Measurements from ENCODE around the gene PHKA2. TPM values are rescaled to one million over a fixed set of nuclear protein-coding genes. Genes with fewer than 3 reads are reported as not detected.

Gene PHKA2
- total and polyA plus RNA-seq, 2 of the 4 experiments (the other 2 are of a cell fraction), result 10.0 to 21.5 TPM

DNA sequence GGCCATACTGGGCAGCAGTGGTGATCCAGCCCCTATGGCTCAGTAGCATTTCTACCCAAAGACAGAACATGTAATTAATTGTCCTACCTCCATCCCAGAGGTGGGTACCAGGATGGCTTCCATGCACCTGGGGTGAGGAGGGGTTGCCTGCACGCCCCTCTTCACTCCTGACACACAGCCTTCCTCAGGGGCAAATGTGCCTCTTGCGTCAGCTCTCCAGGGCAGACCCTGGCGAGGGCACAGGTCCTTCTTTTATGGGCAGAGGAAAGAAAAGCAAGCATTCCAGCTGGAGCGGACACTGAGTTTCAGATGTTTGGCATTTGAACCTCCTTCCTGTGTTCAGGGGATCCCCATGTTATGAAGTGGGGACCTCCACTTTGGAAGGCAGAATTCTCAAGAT is 95.6 kb downstream of the PHKA2 start:
- dilution Hi-C loops (cut with HindIII; ENCODE audit: low sequenced_read_pairs, unreplicated experiment), result no loop called here
- H2AK9ac ChIP-seq (replicated peaks; ENCODE audit: low read depth, low read length, poor library complexity), result peak overlapping the region; percentile 28
- no peak overlapping the region for H3K27ac ChIP-seq (ENCODE audit: insufficient read depth, low read length)
- no peaks in the 10 kb centered on the region; the same call in 1 of the 2 replicates for H3K36me3 ChIP-seq (ENCODE audit: control insufficient read depth, insufficient read depth, low read length)
- no peak overlapping the region for H2AFZ ChIP-seq (replicated peaks; ENCODE audit: low read length, poor library complexity)
- H3K18ac ChIP-seq (ENCODE audit: low read depth, low read length), result no peak overlapping the region
- no peaks in the 10 kb centered on the region; the same call in 1 of the 2 replicates for H3K27me3 ChIP-seq (ENCODE audit: control insufficient read depth, insufficient read depth, low read length)
- H3K4ac ChIP-seq (ENCODE audit: low read depth, low read length), result no peak overlapping the region
- H3K79me1 ChIP-seq (ENCODE audit: low read depth in 1 of 2, low read length in 2 of 2), result no peaks in the 10 kb centered on the region
- H2BK20ac ChIP-seq (ENCODE audit: low read depth, low read length), result no peak overlapping the region
- H3K9ac ChIP-seq (ENCODE audit: low read depth, low read length), result no peak overlapping the region
- no CpG with 5 or more reads among the region's 4 CpGs for WGBS, 2 experiments (ENCODE audit: extremely low coverage in 2 of 2, insufficient read length in 1 of 2)
- no peaks in the 10 kb centered on the region; the same call in 1 of the 2 replicates for H3K9me1 ChIP-seq (ENCODE audit: insufficient read depth, low read length)
- ChIA-PET CTCF (no interaction called here), POLR2A (ENCODE audit: unreplicated experiment) (no interaction called here)
- H2BK15ac ChIP-seq (ENCODE audit: low read depth, low read length), result no peak overlapping the region
- TF ChIP-seq RCOR1 (IDR thresholded peaks at IDR 0.05; ENCODE audit: insufficient replicate concordance, low read length) (no peak), MAZ (IDR thresholded peaks at IDR 0.05; ENCODE audit: borderline replicate concordance, low read depth, low read length) (no peak), FOS (IDR thresholded peaks at IDR 0.05; ENCODE audit: low read depth, low read length) (no peak), CEBPB (IDR thresholded peaks at IDR 0.05; ENCODE audit: low read depth, low read length) (no peak), MXI1 (IDR thresholded peaks at IDR 0.05; ENCODE audit: borderline replicate concordance, low read depth, low read length) (no peak), RFX5 (IDR thresholded peaks at IDR 0.05; ENCODE audit: low read depth, low read length) (no peak), MAFK (IDR thresholded peaks at IDR 0.05; ENCODE audit: low read depth, low read length) (no peak), BHLHE40 (IDR thresholded peaks at IDR 0.05; ENCODE audit: low read depth, low read length) (no peak), CHD1 (IDR thresholded peaks at IDR 0.05; ENCODE audit: low read depth, low read length) (no peak), RAD21 (IDR thresholded peaks at IDR 0.05; ENCODE audit: low read length) (no peak)
- TF ChIP-seq, protein P1, sequence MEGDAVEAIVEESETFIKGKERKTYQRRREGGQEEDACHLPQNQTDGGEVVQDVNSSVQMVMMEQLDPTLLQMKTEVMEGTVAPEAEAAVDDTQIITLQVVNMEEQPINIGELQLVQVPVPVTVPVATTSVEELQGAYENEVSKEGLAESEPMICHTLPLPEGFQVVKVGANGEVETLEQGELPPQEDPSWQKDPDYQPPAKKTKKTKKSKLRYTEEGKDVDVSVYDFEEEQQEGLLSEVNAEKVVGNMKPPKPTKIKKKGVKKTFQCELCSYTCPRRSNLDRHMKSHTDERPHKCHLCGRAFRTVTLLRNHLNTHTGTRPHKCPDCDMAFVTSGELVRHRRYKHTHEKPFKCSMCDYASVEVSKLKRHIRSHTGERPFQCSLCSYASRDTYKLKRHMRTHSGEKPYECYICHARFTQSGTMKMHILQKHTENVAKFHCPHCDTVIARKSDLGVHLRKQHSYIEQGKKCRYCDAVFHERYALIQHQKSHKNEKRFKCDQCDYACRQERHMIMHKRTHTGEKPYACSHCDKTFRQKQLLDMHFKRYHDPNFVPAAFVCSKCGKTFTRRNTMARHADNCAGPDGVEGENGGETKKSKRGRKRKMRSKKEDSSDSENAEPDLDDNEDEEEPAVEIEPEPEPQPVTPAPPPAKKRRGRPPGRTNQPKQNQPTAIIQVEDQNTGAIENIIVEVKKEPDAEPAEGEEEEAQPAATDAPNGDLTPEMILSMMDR (conservative IDR thresholded peaks at IDR 0.05; ENCODE audit: low read depth, low read length), result no peak
- TF ChIP-seq, protein P2, sequence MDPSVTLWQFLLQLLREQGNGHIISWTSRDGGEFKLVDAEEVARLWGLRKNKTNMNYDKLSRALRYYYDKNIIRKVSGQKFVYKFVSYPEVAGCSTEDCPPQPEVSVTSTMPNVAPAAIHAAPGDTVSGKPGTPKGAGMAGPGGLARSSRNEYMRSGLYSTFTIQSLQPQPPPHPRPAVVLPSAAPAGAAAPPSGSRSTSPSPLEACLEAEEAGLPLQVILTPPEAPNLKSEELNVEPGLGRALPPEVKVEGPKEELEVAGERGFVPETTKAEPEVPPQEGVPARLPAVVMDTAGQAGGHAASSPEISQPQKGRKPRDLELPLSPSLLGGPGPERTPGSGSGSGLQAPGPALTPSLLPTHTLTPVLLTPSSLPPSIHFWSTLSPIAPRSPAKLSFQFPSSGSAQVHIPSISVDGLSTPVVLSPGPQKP (IDR thresholded peaks at IDR 0.05; ENCODE audit: borderline replicate concordance, low read depth, low read length), result no peak
- DNase-seq (no peak), ATAC-seq (ENCODE audit: low read depth) (no peak)
- no TSS peak for BruUV-seq (replicated peaks)
- H4K91ac ChIP-seq (ENCODE audit: insufficient read depth, low read depth, low read length), result no peak overlapping the region
- H2BK5ac ChIP-seq (ENCODE audit: low read depth, low read length, poor library complexity, severe bottlenecking), result no peak overlapping the region
- no peaks in the 10 kb centered on the region for H4K20me1 ChIP-seq (ENCODE audit: insufficient read depth, low read length)
- no peak overlapping the region for H3K4me2 ChIP-seq (ENCODE audit: low read depth, low read length)
- H3K14ac ChIP-seq (replicated peaks; ENCODE audit: low read depth, low read length), result no peak overlapping the region
- H2AK5ac ChIP-seq (ENCODE audit: low read depth, low read length), result no peak overlapping the region
- in situ Hi-C loops (cut with MboI; ENCODE audit: low sequenced_read_pairs), result no loop called here
- H3K23ac ChIP-seq (ENCODE audit: low read depth, low read length), result no peak overlapping the region
- H3K9me3 ChIP-seq (ENCODE audit: control insufficient read depth, insufficient read depth, low read length), result no peaks in the 10 kb centered on the region
- peaks cover 11% of the 10 kb centered on the region; the same call in 1 of the 2 replicates for H3K4me1 ChIP-seq (ENCODE audit: control insufficient read depth, insufficient read depth, low read length)
- intact Hi-C loops (cut with micrococcal nuclease), result loop anchor here (5.0 kb wide), 2 partner anchors 211 to 496 kb away; no protein-coding TSS in a partner anchor
- no peak overlapping the region for H3K4me3 ChIP-seq (ENCODE audit: insufficient read depth, low read depth, low read length)
- H4K8ac ChIP-seq (ENCODE audit: low read depth in 2 of 2, low read length in 2 of 2), result no peak overlapping the region
- no peak overlapping the region for H4K5ac ChIP-seq (ENCODE audit: low read depth, low read length)
- no peak overlapping the region for H3K56ac ChIP-seq (ENCODE audit: extremely low read depth, insufficient read depth, low read length)
- H2BK120ac ChIP-seq (ENCODE audit: low read depth, low read length), result no peak overlapping the region
